Stomach (tissue), 9 donors: Measurements from ENCODE around the gene G6PC3. TPM values are rescaled to one million over a fixed set of nuclear protein-coding genes. Genes with fewer than 3 reads are reported as not detected.
"Not testable (repeated sequence)": the region's sequence is repeated elsewhere in the genome, so short reads cannot be mapped to it uniquely, and the experiment has no call there.

Experiments used
- DNase-seq, 2 donors: peaks; one replicate each; pipeline versions ENCODE4 v3.0.0 to v3.0.0-alpha.2; 2013 to 2019
- H3K27ac ChIP-seq, 5 donors: fragments of 200-600 bp in 4 of 5; sonication (generic) in 4 of 5; one replicate each; pipeline ENCODE4 v1.5.1; 2013 to 2019; ENCODE audit warnings: mild to moderate bottlenecking in 1 of 5, moderate library complexity in 1 of 5
- H3K27me3 ChIP-seq, 3 donors: fragments of 200-600 bp; sonication (generic); one replicate each; pipeline ENCODE4 v1.5.1; 2017 to 2019; ENCODE audit warnings: mixed run types in 1 of 3
- H3K36me3 ChIP-seq, 4 donors: fragments of 200-600 bp; sonication (generic); 1 replicate in 3 of 4; 2 replicates in 1 of 4; pipeline ENCODE4 v1.5.1; 2016 to 2019
- H3K4me1 ChIP-seq, 4 donors: fragments of 200-600 bp; sonication (generic); one replicate each; pipeline ENCODE4 v1.5.1; 2016 to 2019
- H3K4me3 ChIP-seq, 4 donors: fragments of 200-600 bp; sonication (generic) in 3 of 4; one replicate each; pipeline ENCODE4 v1.5.1; 2016 to 2019; ENCODE audit warnings: mild to moderate bottlenecking in 1 of 4
- H3K9me3 ChIP-seq, 4 donors: fragments of 200-600 bp; sonication (generic); one replicate each; pipeline ENCODE4 v1.5.1; 2016 to 2019
- CTCF ChIP-seq, 7 experiments: fragments of 450-650 bp in 4 of 7; fragments of 200-600 bp in 3 of 7; sonication (generic) in 3 of 7; IDR thresholded peaks; one replicate each; pipeline ENCODE4 v1.5.1; 2016 to 2019; ENCODE audit warnings: antibody characterized with exemption in 7 of 7, control low read depth in 2 of 7, mild to moderate bottlenecking in 1 of 7
- EP300 ChIP-seq: sonication (generic); formaldehyde crosslinking; IDR thresholded peaks from one replicate; pipeline ENCODE4 v1.6.1; 2017; ENCODE audit warnings: antibody characterized with exemption
- POLR2A ChIP-seq, 4 donors: fragments of 450-650 bp; IDR thresholded peaks; one replicate each; pipeline ENCODE4 v1.6.1; 2016; ENCODE audit warnings: antibody characterized with exemption in 4 of 4, control low read depth in 2 of 4, mild to moderate bottlenecking in 1 of 4, moderate library complexity in 1 of 4
- POLR2AphosphoS5 ChIP-seq, 3 donors: sonication (generic); formaldehyde crosslinking; IDR thresholded peaks; one replicate each; pipeline ENCODE4 v1.6.1; 2016; ENCODE audit warnings: antibody characterized with exemption in 3 of 3
- WGBS, 5 donors: extraction: QIAGEN DNeasy Blood & Tissue Kit in 3 of 5; methylation state at CpG; one replicate each; pipeline versions ENCODE4 v1.1.5 to v1.1.7; 2013 to 2018; 5-methylcytosine and 5-hydroxymethylcytosine counted together
- intact Hi-C: fragments of 100-400 bp; cut with DNase I; formaldehyde crosslinking; loops from one replicate; pipeline ENCODE4 v1.15.1; 2023; ENCODE audit warnings: low total_unique reads
- polyA plus RNA-seq, 3 donors: library from polyadenylated mRNA; stranded (reverse); fragments of 200-250 nt; gene quantifications; one replicate each; pipeline ENCODE4 v1.2.3, GENCODE V29; 2013
- total RNA-seq, 5 donors: library from RNA; depleted of rRNA; stranded (reverse); fragments of >200 nt; gene quantifications; one replicate each; pipeline versions ENCODE4 v1.1.0 to v1.2.3, GENCODE V29; 2014 to 2016
- donor health status: healthy with polysubstance abuse.
- donor health status: Bipolar disorder and iron deficiency.
- donor health status: healthy.

G6PC3 gene
- total and polyA plus RNA-seq, 8 donors = 10.5 to 132 (median 39.4) TPM

- 13 to 35% (median 25%) methylated on average over 2 of the region's 2 CpGs for WGBS, 5 donors
- TF ChIP-seq EP300 (no peak), POLR2A (IDR thresholded peaks at IDR 0.05) (no peak), POLR2AphosphoS5 (IDR thresholded peaks at IDR 0.05) (no peak), CTCF (IDR thresholded peaks at IDR 0.05) (no peak)
- Histone ChIP-seq H3K4me3 (peak overlapping the region in 2 of 4 donors; percentile 4 to 14), H3K36me3 (peaks cover 28 to 47% (median 39%) of the 10 kb centered on the region in 4 donors), H3K4me1 (peaks cover 29 to 49% (median 40%) of the 10 kb centered on the region in 4 donors), H3K9me3 (no peaks in the 10 kb centered on the region), H3K27ac (peak overlapping the region in 4 of 5 donors; percentile 76 to 89 (median 82)), H3K27me3 (no peaks in the 10 kb centered on the region)
- intact Hi-C loops = no loop called here
- DNase-seq = no peak
These were observed 24.8 kb downstream of the G6PC3 start for GRCh38 chr17:44095388-44095646.

- 25 to 45% (median 42%) methylated on average over 11 to 12 of the region's 12 CpGs for WGBS, 5 donors
- peak overlapping the region; percentile 60 to 89 (median 81) for H3K27ac ChIP-seq
- H3K27me3 ChIP-seq = no peaks in the 10 kb centered on the region
- TF ChIP-seq POLR2AphosphoS5 (IDR thresholded peaks at IDR 0.05) = peak in 1 of 3 donors; percentile 10
- no peak for TF ChIP-seq CTCF (IDR thresholded peaks at IDR 0.05)
- peaks cover 29 to 49% (median 40%) of the 10 kb centered on the region in 4 donors for H3K4me1 ChIP-seq
- peak in 1 of 2 donors; percentile 94 for DNase-seq
- peaks cover 25 to 41% (median 33%) of the 10 kb centered on the region in 4 donors for H3K36me3 ChIP-seq
- peak overlapping the region in 2 of 4 donors; percentile 4 to 14 for H3K4me3 ChIP-seq
- no peaks in the 10 kb centered on the region for H3K9me3 ChIP-seq
- intact Hi-C loops = no loop called here
These were observed 25.3 kb downstream of the G6PC3 start for GRCh38 chr17:44095647-44096496.

- peaks cover 29 to 49% (median 40%) of the 10 kb centered on the region in 4 donors for H3K4me1 ChIP-seq
- H3K4me3 ChIP-seq = no peak overlapping the region
- DNase-seq = peak in 1 of 2 donors; percentile 57
- peak overlapping the region in 4 of 5 donors; percentile 2 to 89 (median 82) for H3K27ac ChIP-seq
- no peaks in the 10 kb centered on the region for H3K9me3 ChIP-seq
- TF ChIP-seq EP300 (no peak), POLR2A (IDR thresholded peaks at IDR 0.05) (no peak), CTCF (IDR thresholded peaks at IDR 0.05) (no peak), POLR2AphosphoS5 (IDR thresholded peaks at IDR 0.05) (no peak)
- intact Hi-C loops = no loop called here
- WGBS, 5 donors = 43 to 60% (median 52%) methylated on average over 5 to 13 of the region's 13 CpGs
- peaks cover 11 to 36% (median 20%) of the 10 kb centered on the region in 4 donors for H3K36me3 ChIP-seq
- no peaks in the 10 kb centered on the region for H3K27me3 ChIP-seq
These were observed 26.8 kb downstream of the G6PC3 start for GRCh38 chr17:44097110-44097958.

- intact Hi-C loops = loop anchor here (10.0 kb wide), 1 partner anchor 57 kb away; no protein-coding TSS in a partner anchor
These were observed 31.3 kb downstream of the G6PC3 start for GRCh38 chr17:44101858-44102257.

More at GRCh38 chr17:44101858-44102257, 31.3 kb downstream of the G6PC3 start:
- not testable (repeated sequence) for H3K9me3 ChIP-seq, H3K27me3 ChIP-seq, DNase-seq, H3K4me3 ChIP-seq, H3K27ac ChIP-seq
- WGBS, 5 donors = 75 to 85% (median 83%) methylated on average over 6 of the region's 6 CpGs
- Histone ChIP-seq H3K4me1 (peaks cover 11 to 61% (median 41%) of the 10 kb centered on the region in 4 donors), H3K36me3 (peaks cover 0 to 36% (median 21%) of the 10 kb centered on the region in 4 donors)
